NCI-H2107 treated with DMSO at 0.1 percent for 48 hours (cell line): Measurements from ENCODE around the gene ZNF177.
A peak's percentile ranks its signal among the peaks of the same experiment; 100 is the strongest.
"Not testable (repeated sequence)": the region's sequence is repeated elsewhere in the genome, so short reads cannot be mapped to it uniquely, and the experiment has no call there.

Experiments
- DNase-seq: peaks from one replicate; lab custom pipeline; 2025; ENCODE audit not compliant: unreplicated experiment; lab: John Stamatoyannopoulos, UW

ZNF177 gene

DNA sequence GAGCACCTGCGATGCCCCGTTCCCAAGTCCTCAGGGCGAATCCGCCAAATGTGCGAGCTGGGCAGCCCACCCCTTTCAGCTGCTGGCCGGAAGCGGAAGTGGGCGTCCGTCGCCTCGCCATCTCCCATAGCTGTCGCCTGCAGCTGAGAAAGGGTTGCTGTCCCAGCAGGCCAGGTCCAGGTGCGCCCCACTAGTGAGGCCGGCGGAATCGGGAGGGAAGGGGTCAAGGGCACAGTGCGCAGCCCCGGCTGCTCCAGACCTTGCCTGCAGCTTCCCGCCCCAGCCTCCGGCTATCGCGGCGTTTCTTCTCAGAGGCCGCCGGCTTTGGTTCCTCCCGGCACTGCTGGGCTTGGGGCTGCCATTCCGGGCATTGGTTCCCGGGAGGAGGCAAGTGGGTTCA, at the start of gene ZNF177:
TSS of gene ZNF177 (plus strand) at position 109 of the 400 bp plus-strand sequence. CDS start 15,299 bp downstream, outside the sequence.
- DNase-seq = no peak

- DNase-seq = no peak
Measured at GRCh38 chr19:9313756-9314155, 49.1 kb upstream of the ZNF177 start.

DNA sequence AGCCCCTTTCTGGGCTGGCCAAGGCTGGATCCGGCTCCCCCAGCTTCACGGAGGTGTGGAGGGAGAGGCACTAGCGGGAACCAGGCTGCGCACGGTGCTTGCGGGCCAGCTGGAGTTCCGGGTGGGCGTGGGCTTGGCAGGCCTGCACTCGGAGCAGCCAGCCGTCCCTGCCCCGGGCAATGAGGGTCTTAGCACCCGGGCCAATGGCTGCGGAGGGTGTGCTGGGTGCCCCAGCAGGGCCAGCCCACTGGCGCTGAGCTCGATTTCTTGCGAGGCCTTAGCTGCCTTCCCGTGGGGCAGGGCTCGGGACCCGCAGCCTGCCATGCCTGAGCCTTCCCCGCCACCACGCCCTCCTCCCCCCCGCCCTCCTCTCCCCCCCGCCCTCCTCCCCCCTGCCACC, 41.5 kb upstream of the ZNF177 start:
- no peak for DNase-seq

- not testable (repeated sequence) for DNase-seq
Measured at GRCh38 chr19:9321756-9322155, 41.1 kb upstream of the ZNF177 start.

DNA sequence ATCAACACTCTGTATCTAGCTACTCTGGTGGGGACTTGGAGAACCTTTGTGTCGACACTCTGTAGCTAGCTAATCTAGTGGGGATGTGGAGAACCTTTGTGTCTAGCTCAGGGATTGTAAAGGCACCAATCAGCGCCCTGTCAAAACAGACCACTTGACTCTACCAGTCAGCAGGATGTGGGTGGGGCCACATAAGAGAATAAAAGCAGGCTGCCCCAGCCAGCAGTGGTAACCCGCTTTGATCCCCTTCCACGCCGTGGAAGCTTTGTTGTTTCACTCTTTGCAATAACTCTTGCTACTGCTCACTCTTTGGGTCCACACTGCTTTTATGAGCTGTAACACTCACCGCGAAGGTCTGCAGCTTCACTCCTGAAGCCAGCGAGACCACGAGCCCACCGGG, 40.6 kb upstream of the ZNF177 start:
- not testable (repeated sequence) for DNase-seq

- peak; percentile 75 for DNase-seq
Measured at GRCh38 chr19:9323557-9323918, 39.3 kb upstream of the ZNF177 start.

DNA sequence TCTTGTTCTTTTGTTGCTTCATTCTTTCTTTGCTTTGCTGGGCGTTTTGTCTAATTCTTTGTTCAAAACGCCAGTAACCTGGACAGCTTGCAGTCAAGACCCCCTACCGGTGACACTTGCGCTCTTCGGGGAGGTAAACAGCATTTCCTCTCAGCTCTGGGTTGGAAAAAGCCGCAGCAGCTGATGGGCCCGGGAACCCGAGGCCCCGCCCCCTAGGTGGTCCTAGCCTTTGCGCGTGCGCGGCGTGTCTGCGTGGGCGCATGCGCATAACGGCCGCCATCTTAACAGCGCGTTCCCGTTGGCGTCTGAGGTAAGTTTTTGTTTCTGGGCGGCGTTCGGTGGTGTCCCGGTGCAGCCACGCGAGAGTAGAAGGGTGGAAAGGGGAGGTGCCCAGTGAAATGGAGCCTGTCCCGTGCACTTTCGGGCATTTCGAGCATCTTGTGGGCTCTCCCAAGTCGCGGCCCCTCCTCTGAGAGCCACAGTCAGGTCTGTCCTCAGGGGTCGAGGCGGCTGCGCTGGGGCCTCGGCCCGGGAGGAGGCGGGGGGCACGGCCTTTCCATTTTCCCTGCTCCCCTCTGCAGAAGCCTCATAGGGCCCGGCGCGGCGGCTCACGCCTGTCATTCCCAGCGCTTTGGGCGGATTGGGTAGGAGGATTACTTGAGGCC, 38.8 kb upstream of the ZNF177 start, which contains the start of gene ZNF559:
TSS of gene ZNF559 (plus strand) at position 261 of the 665 bp plus-strand sequence. CDS start 14,371 bp downstream, outside the sequence.
- peak; percentile 96 for DNase-seq

- no peak for DNase-seq
Measured at GRCh38 chr19:9324584-9324962, 38.2 kb upstream of the ZNF177 start.

- no peak for DNase-seq
Measured at GRCh38 chr19:9329999-9330398, 32.8 kb upstream of the ZNF177 start.

GRCh38 chr19:9342610-9343304, 20.1 kb upstream of the ZNF177 start:
- no peak for DNase-seq

GRCh38 chr19:9345005-9345404, 17.8 kb upstream of the ZNF177 start:
- DNase-seq = no peak

DNA sequence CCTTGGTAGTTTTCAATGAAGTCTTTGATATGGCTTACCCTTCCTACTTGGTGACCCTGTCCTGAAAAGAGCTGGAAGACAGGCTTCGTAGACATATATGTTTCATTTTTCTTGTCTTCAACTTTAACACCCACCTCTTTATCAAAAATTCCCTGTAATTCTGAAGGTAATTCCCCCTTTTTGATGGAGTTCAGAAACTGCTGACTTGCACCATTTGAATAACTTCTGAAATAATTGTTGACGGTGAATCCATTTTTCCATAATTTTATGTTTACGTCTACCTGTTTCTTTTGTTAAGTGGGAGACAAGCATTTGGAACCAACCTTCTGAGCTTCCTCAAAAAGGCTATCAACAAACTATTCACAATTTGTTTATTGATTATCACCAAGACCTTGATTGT, 14.6 kb upstream of the ZNF177 start:
- DNase-seq = no peak

- DNase-seq = no peak
Measured at GRCh38 chr19:9348671-9349070, 14.1 kb upstream of the ZNF177 start.

DNA sequence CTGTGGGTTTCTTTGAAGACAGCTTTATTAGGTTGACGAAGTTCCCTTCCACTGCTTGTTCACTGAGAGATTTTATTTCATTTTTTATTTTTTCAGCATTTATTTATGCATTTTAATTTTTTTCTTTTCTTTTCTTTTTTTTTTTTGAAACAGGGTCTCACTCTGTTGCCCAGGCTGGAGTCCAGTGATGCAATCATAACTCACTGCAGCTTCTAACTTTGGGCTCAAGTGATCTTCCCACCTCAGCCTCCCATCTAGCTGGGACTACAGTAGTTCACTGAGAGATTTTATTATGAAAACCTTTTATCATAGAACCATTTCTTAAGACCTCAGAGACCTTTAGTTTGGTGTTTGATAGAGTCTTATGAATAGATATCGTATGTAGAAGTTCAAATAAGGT, 10.3 kb upstream of the ZNF177 start:
- DNase-seq = no peak

DNA sequence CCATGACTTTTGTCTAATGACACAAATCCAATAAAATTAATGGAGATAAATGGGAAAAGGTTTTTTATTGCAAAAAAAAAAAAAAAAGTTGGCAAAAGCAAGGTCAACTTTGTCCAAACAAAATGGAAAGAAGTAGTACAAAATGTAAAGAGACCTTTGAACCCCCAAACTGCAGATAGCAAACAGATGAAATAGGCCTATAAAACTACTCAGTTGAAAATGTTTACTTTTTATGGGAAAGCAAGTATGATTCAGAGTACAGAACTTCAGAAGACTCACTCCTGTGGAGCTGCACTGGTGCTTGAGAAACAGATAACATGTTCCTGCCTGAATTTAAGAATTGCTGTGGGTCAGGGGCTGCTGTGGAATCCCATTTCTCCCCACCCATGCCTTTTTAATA, 9.8 kb upstream of the ZNF177 start:
- DNase-seq = no peak

- DNase-seq = no peak
Measured at GRCh38 chr19:9354651-9355050, 8.2 kb upstream of the ZNF177 start.

DNA sequence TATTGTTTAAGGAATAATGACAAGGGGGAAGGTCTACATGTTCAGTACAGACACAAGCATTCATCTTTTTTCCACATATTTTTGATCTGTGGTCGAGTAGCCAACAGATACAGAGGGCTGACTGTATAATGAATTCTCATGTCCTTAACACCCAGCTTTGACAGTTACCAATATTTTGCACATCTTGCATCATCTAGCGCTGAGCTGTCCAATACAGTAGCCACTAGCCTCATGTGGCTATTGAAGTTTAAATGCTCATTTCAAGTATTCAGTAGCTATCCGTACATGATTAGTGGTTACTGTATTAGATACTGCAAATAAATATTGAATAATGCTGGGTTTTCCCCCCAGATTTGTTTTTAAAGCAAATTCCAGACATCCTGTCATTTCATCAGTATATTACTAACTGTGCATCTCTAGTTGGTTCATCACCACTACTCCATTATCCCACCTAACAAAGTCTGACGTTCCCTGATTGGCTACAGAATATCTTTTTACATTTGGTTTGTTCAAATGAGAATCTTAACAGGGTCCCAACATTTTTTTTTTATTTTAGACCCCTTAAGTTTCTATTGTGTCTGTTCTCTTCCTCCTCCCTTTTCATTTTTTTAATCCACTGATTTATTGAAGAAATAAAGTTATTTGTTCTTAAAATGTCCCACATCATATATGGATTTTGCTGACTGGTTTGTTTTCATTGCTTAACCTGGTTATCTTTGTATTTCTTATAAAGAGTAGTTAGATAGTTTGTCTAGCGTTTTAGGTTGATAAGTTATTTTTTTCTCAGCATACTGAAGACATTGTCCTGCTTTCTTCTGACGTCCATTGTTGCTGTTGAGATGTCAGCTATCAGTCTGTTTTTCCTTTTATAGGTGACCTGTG, 8.2 kb downstream of the ZNF177 start:
- no peak for DNase-seq

- no peak for DNase-seq
Measured at GRCh38 chr19:9381361-9381785, 18.6 kb downstream of the ZNF177 start.

DNA sequence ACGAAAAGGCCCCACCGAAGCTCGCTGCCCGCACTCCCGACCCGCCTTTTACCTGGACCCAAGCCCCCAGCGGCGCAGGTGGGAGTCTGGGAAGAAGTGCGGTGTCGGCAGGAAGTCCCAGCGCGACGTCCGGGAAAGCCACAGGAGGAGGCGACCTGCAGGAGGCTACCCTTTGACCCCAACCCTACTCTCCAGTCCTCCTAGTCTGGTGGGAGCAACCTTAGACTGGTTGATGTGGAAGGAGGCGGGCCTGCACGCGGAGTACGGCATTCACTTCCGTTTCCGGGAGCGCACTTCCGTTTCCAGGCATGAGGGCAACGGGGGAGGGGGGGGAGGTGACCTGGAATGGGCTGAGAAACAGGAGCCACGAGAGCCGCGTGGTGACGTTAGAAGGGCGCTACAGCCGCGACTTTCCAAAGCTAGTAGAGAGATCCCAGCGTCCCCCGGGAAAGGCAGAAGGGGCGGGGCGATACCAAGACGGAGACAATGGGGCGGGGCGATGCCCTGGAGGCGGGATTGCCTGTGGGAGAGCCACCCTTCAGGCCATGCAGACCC, 44.1 kb downstream of the ZNF177 start:
- no peak for DNase-seq

DNA sequence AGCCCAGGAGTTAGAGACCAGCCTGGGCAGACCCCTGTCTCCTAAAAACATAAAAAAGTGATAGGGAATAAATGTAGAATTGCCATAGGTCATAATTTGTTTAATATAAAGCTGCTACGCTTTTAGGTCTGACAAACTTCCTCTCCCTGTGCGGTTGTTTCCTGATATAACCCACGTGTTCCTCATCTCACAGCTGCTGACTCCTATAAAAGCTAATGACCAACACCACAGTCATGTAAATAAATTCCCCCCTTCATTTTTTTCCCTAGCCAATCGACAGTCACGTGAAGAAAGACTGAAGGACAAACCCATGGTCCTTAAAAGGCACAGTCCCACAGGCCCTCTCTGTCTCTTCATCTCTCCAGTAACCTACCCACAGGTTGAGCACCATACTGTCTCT, 45.0 kb downstream of the ZNF177 start:
- DNase-seq = no peak

DNA sequence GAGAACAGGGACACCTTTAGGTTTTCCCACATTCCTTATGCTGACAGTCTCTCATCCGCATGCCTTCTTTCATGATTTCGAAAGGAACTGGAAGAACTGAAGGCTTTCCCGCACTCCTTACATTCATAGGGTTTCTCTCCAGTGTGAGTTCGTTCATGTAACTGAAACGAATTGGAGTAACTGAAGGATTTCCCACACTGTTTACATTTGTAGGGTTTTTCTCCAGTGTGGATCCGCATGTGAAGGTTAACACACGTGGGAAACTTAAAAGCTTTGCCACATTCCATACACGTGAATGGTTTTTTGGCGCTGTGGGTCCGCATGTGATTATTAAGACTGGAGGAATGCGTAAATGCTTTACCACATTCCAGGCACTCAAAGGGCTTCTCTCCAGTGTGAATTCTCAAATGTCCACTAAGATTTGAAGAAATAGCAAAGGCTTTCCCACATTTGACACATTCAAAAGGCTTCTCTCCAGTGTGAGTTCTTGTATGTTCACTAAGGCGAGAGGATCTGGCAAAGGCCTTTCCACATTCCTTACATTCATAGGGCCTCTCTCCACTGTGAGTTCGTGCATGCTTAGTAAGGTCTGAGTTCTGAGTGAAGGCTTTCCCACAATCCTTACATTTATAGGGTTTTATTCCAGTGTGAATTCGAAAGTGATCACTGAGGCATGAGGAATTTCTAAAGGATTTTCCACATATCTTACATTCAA, 50.6 kb downstream of the ZNF177 start:
- DNase-seq = no peak
